GM21447 (cell line): ENCODE results near the gene SP110.
"Not testable (repeated sequence)": the region's sequence is repeated elsewhere in the genome, so short reads cannot be mapped to it uniquely, and the experiment has no call there.

Source experiments
- ATAC-seq: cut with Tn5 transposase; IDR thresholded peaks from one replicate; pipeline ENCODE4 v1.9.1; 2021; ENCODE audit not compliant: unreplicated experiment

Gene SP110

DNA sequence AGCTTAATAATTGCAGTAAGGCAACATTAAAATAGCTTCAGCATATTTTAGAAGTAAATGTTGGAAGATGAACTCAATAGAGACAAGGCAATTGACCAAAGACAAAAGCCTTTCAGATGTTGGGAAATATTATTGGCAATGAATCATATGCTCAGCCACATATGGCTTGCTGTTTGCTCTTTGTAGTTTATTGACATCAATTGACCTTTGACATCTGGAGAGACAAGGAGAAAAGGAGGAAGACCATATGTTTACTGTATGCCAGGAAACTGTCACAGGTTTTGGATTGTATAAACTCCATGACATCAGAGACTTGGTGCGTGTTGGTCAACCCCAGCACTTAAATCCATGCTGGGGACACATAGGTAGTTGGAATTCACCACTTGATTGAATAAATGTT lies 90.4 kb downstream of the SP110 start:
- ATAC-seq: no peak

GRCh38 chr2:230128623-230129342 lies 91.0 kb downstream of the SP110 start:
- no peak for ATAC-seq

DNA sequence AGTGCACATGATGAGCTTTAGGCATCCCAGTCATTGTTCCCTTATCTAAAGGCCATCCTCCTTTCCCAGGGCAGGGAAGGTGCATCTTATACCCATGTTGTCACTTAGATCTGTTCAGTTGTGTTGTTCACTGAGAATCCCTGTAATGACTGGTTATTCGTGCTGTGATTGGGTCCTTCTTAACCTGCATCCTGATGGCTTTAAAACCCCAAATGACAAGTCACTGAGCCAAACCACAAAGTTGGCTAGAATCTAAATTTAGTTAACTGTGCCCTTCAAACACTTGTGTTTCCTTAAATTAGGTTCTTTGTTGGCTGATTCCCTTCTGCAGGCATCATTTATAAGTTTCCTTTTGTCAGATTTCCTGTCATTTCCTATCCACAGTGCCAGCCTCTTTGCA lies 92.6 kb downstream of the SP110 start:
- no peak for ATAC-seq

DNA sequence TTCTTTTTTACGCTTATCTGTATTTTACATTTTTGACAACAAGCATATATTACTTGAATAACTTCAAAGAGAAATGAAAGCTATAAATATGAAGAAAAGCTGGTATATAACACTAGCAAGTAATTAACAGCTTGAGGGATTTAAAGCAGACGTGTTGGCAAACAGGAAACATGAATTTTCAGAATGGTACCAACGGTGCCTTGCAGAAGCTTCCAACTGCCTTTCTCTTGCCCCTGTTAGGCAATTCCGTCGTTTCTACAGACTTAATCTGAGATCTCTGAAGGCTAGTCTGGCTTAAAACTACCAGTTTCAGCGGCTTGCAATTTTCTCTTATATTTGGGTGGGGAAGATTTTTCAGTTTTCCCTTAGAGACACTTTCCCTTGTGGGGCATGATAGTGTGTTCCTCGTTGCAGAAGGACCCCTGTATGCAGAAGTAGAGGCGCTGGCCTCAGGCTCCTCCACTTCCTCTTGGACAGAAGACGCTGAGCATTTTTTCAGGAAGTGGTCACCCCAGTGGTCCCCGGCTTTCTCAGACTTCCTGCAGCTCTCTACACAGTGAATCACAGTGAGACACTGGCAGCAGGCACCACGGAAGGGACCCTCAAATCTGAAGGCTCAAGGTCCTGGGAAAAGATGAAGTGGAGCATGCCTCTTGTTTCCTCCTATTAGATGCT lies 94.9 kb downstream of the SP110 start:
- ATAC-seq: peak; percentile 77

- no peak for ATAC-seq
These were observed 95.5 kb downstream of the SP110 start for GRCh38 chr2:230124235-230124634.

DNA sequence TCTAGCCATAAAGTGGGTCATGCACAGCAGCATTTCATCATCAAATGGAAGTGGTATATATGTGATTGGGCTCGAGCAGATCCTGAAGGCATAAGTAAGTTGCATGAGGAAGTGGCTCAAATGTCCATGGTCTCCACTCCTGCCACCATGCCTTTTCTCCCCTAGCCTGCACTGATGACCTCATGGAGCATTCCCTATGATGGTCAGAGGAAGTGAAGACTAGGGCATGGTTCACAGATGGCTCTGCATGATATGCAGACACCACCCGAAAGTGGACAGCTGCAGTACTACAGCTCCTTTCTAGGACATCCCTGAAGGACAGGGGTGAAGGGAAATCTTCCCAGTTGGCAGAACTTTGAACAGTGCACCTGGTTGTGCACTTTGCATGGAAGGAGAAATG lies 99.4 kb downstream of the SP110 start:
- ATAC-seq: not testable (repeated sequence)

DNA sequence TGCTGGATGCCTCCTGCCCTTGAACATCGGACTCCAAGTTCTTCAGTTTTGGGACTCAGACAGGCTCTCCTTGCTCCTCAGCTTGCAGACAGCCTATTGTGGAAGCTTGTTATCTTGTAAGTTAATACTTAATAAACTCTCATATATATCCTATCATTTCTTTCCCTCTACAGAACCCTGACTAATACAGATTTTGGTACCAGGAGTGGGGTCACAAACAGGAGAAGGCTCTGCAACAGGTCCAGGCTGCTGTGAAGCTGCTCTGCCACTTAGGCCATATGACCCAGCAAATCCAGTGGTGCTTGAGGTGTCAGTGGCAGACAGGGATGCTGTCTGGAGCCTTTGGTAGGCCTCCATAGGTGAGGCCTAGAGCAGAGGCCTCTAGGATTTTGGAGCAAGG lies 100.0 kb downstream of the SP110 start:
- ATAC-seq: not testable (repeated sequence)
